ENCODE data around the gene QRICH1. TPM values are rescaled to one million over a fixed set of nuclear protein-coding genes. Genes with fewer than 3 reads are reported as not detected.
A peak's percentile ranks its signal among the peaks of the same experiment; 100 is the strongest.

Gene QRICH1
- total RNA-seq, 1 experiment from 2014 or later = 123 TPM

DNA sequence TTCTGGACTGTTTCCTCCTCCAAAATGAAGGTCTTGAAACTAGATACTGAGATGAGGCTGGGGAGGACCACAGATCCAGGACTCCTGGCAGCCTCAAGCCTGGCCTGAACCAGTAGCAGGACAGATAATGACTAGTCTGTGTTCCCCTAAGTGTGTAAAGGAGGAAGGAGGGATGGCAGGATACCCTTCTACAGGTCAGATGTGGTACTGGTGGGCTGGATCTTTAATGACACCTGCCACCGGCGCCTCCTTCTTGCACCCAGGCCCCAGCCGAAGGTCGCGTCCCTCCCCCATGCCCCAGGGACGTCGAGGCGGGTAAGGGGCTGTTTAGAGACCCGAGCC lies 26.2 kb upstream of the QRICH1 start:
- Mint-ChIP-seq H3K27me3 (ENCODE audit: low read depth) (no peaks in the 10 kb centered on the region), H3K4me1 (peaks cover 4% of the 10 kb centered on the region), H3K36me3 (peaks cover 35% of the 10 kb centered on the region), H3K27ac (peak overlapping the region; percentile 87), H3K4me3 (peak overlapping the region; percentile 82), H3K9me3 (no peaks in the 10 kb centered on the region)
- DNase-seq (ENCODE audit: low spot score) = no peak
- no peak for TF ChIP-seq ZMAT4 (CRISPR knock-in tag; IDR thresholded peaks at IDR 0.05)
- TF ChIP-seq IRF2 (CRISPR knock-in tag; IDR thresholded peaks at IDR 0.05; ENCODE audit: borderline replicate concordance, low read depth) = no peak
- no peak for TF ChIP-seq TP53 (CRISPR knock-in tag; IDR thresholded peaks at IDR 0.05)
- TF ChIP-seq NFE2L1 (CRISPR knock-in tag; IDR thresholded peaks at IDR 0.05) = no peak
- no peak for TF ChIP-seq RELA (CRISPR knock-in tag; IDR thresholded peaks at IDR 0.05; ENCODE audit: borderline replicate concordance)
- no peak for TF ChIP-seq MXD4 (CRISPR knock-in tag; IDR thresholded peaks at IDR 0.05; ENCODE audit: borderline replicate concordance)
- no peak for TF ChIP-seq ZNF317 (CRISPR knock-in tag; IDR thresholded peaks at IDR 0.05; ENCODE audit: borderline replicate concordance, low read depth)
- TF ChIP-seq ZSCAN18 (CRISPR knock-in tag; IDR thresholded peaks at IDR 0.05) = no peak
- TF ChIP-seq GRHL2 (CRISPR knock-in tag; IDR thresholded peaks at IDR 0.05; ENCODE audit: insufficient replicate concordance, severe bottlenecking) = no peak
- TF ChIP-seq OVOL2 (CRISPR knock-in tag; IDR thresholded peaks at IDR 0.05; ENCODE audit: borderline replicate concordance) = no peak
- no peak for TF ChIP-seq JUN (CRISPR knock-in tag; IDR thresholded peaks at IDR 0.05)
- no peak for TF ChIP-seq ESRRA (CRISPR knock-in tag; IDR thresholded peaks at IDR 0.05; ENCODE audit: borderline replicate concordance)
- TF ChIP-seq, protein P1, sequence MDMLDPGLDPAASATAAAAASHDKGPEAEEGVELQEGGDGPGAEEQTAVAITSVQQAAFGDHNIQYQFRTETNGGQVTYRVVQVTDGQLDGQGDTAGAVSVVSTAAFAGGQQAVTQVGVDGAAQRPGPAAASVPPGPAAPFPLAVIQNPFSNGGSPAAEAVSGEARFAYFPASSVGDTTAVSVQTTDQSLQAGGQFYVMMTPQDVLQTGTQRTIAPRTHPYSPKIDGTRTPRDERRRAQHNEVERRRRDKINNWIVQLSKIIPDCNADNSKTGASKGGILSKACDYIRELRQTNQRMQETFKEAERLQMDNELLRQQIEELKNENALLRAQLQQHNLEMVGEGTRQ (CRISPR knock-in tag; IDR thresholded peaks at IDR 0.05) = no peak
- TF ChIP-seq, protein P2, sequence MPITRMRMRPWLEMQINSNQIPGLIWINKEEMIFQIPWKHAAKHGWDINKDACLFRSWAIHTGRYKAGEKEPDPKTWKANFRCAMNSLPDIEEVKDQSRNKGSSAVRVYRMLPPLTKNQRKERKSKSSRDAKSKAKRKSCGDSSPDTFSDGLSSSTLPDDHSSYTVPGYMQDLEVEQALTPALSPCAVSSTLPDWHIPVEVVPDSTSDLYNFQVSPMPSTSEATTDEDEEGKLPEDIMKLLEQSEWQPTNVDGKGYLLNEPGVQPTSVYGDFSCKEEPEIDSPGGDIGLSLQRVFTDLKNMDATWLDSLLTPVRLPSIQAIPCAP (CRISPR knock-in tag; IDR thresholded peaks at IDR 0.05) = no peak
- no peak for TF ChIP-seq SMAD4 (CRISPR knock-in tag; IDR thresholded peaks at IDR 0.05)
- TF ChIP-seq ATF2 (CRISPR knock-in tag; IDR thresholded peaks at IDR 0.05; ENCODE audit: borderline replicate concordance, low read depth) = no peak
- no peak for TF ChIP-seq SMAD3 (CRISPR knock-in tag; IDR thresholded peaks at IDR 0.05; ENCODE audit: borderline replicate concordance)
- TF ChIP-seq, protein P3, sequence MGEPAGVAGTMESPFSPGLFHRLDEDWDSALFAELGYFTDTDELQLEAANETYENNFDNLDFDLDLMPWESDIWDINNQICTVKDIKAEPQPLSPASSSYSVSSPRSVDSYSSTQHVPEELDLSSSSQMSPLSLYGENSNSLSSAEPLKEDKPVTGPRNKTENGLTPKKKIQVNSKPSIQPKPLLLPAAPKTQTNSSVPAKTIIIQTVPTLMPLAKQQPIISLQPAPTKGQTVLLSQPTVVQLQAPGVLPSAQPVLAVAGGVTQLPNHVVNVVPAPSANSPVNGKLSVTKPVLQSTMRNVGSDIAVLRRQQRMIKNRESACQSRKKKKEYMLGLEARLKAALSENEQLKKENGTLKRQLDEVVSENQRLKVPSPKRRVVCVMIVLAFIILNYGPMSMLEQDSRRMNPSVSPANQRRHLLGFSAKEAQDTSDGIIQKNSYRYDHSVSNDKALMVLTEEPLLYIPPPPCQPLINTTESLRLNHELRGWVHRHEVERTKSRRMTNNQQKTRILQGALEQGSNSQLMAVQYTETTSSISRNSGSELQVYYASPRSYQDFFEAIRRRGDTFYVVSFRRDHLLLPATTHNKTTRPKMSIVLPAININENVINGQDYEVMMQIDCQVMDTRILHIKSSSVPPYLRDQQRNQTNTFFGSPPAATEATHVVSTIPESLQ (CRISPR knock-in tag; IDR thresholded peaks at IDR 0.05) = no peak
- TF ChIP-seq TEAD1 (CRISPR knock-in tag; IDR thresholded peaks at IDR 0.05) = no peak
- TF ChIP-seq, protein P4, sequence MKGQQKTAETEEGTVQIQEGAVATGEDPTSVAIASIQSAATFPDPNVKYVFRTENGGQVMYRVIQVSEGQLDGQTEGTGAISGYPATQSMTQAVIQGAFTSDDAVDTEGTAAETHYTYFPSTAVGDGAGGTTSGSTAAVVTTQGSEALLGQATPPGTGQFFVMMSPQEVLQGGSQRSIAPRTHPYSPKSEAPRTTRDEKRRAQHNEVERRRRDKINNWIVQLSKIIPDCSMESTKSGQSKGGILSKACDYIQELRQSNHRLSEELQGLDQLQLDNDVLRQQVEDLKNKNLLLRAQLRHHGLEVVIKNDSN (CRISPR knock-in tag; IDR thresholded peaks at IDR 0.05) = no peak
- ChIA-PET CTCF (interaction anchor here (0.6 to 1.8 kb wide), 6 partner anchors 13 to 220 kb away, joined by 5 to 16 read pairs (median 7); partner anchors contain the start of genes LAMB2, NDUFAF3 and USP4), POLR2A (interaction anchor here (0.7 to 2.7 kb wide), 4 partner anchors 12 to 38 kb away, joined by 3 to 20 read pairs (median 5); partner anchors contain the start of genes LAMB2 and QRICH1)
- no peak for ATAC-seq

All from WTC11 (cell line).